ENCODE data around the gene EBF4. TPM values are rescaled to one million over a fixed set of nuclear protein-coding genes. Genes with fewer than 3 reads are reported as not detected.

EBF4 gene
- total and polyA plus RNA-seq, 2 donors (not counting 1 experiment from before 2014, with no cell fraction given), result 0.81 to 5.0 TPM

- Histone ChIP-seq H3K79me2 (ENCODE audit: control insufficient read depth, insufficient read depth, low read length) (no peaks in the 10 kb centered on the region), H3K9ac (ENCODE audit: low read length) (no peak overlapping the region), H3K27ac (ENCODE audit: low read length in 2 of 2) (no peak overlapping the region), H2AFZ (ENCODE audit: insufficient read depth, low read depth, low read length, poor library complexity, severe bottlenecking) (no peak overlapping the region), H3K36me3 (replicated peaks in 1 of 2; ENCODE audit: control extremely low read depth in 1 of 2, control insufficient read depth in 1 of 2, extremely low read depth in 1 of 2, insufficient read depth in 2 of 2, low read length in 1 of 2) (no peaks in the 10 kb centered on the region), H3K4me1 (ENCODE audit: control insufficient read depth in 2 of 2, insufficient read depth in 2 of 2, low read length in 2 of 2) (no peaks in the 10 kb centered on the region), H3K9me3 (ENCODE audit: control extremely low read depth in 1 of 3, control insufficient read depth in 2 of 3, insufficient read depth in 1 of 3, low read length in 2 of 3) (no peaks in the 10 kb centered on the region), H4K20me1 (ENCODE audit: control insufficient read depth, insufficient read depth, low read length, poor library complexity, severe bottlenecking) (no peaks in the 10 kb centered on the region), H3K4me2 (replicated peaks; ENCODE audit: low read depth, low read length, poor library complexity, severe bottlenecking) (no peak overlapping the region), H3K27me3 (replicated peaks in 1 of 4; ENCODE audit: control extremely low read depth in 1 of 4, control insufficient read depth in 3 of 4, insufficient read depth in 4 of 4, low read length in 3 of 4) (peaks cover 0 to 23% (median 2%) of the 10 kb centered on the region in 4 experiments), H3K4me3 (ENCODE audit: control extremely low read depth in 1 of 5, extremely low read depth in 1 of 5, insufficient read depth in 1 of 5, low read depth in 2 of 5, low read length in 4 of 5) (no peak overlapping the region)
- no peak overlapping the region for H3K27ac Mint-ChIP-seq
- TF ChIP-seq EZH2 (IDR thresholded peaks at IDR 0.05; ENCODE audit: borderline replicate concordance, insufficient read depth, low read depth, low read length, poor library complexity, severe bottlenecking), result no peak
- no peak for TF ChIP-seq CTCF (IDR thresholded peaks at IDR 0.05)
- DNase-seq, result no peak
- CTCF ChIA-PET, result interaction anchor here (0.6 kb wide), 1 partner anchor 148 kb away, joined by 3 read pairs; no protein-coding TSS in a partner anchor
- H3K4me1 Mint-ChIP-seq, result no peaks in the 10 kb centered on the region
- POLR2A ChIA-PET, result no interaction called here
- ATAC-seq (ENCODE audit: low read depth), result no peak
- intact Hi-C loops (cut with micrococcal nuclease), result no loop called here
- WGBS (ENCODE audit: insufficient coverage), result 40% methylated on average over 2 of the region's 3 CpGs
- H3K27me3 Mint-ChIP-seq, result peaks cover 21% of the 10 kb centered on the region
- no peak overlapping the region for H3K4me3 Mint-ChIP-seq
- no peaks in the 10 kb centered on the region for H3K9me3 Mint-ChIP-seq (ENCODE audit: insufficient read depth)
Measured at GRCh38 chr20:2672446-2672845, 20.1 kb upstream of the EBF4 start.

DNA sequence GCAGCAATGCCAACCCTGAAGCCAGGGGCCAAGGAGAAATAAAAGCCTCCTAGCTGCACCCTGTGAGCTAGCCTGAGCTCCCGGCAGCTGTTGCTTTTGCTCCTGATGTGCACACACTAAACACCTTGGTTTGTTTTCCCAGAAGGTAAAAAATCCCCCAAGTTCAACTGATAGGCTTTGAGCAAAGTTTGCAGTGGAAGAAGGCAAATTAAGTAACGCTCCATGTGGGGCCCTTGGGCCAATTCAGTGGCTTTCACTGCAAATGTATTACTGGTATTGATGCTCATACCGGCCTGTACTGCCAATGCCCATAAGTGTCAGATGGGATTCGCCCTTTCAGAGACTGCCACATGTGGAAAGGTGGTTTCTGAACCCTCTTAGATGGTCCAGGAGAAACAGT is 19.1 kb upstream of the EBF4 start:
- no peak for TF ChIP-seq CTCF (IDR thresholded peaks at IDR 0.05)
- TF ChIP-seq EZH2 (IDR thresholded peaks at IDR 0.05; ENCODE audit: borderline replicate concordance, insufficient read depth, low read depth, low read length, poor library complexity, severe bottlenecking), result no peak
- no peak overlapping the region for H3K4me3 ChIP-seq (ENCODE audit: control extremely low read depth in 1 of 5, extremely low read depth in 1 of 5, insufficient read depth in 1 of 5, low read depth in 2 of 5, low read length in 4 of 5)
- peaks cover 0 to 21% (median 2%) of the 10 kb centered on the region in 4 experiments for H3K27me3 ChIP-seq (replicated peaks in 1 of 4; ENCODE audit: control extremely low read depth in 1 of 4, control insufficient read depth in 3 of 4, insufficient read depth in 4 of 4, low read length in 3 of 4)
- no peaks in the 10 kb centered on the region for H3K9me3 ChIP-seq (ENCODE audit: control extremely low read depth in 1 of 3, control insufficient read depth in 2 of 3, insufficient read depth in 1 of 3, low read length in 2 of 3)
- no peak overlapping the region for H3K27ac ChIP-seq (ENCODE audit: low read length in 2 of 2)
- Mint-ChIP-seq H3K9me3 (ENCODE audit: insufficient read depth) (no peaks in the 10 kb centered on the region), H3K4me3 (no peak overlapping the region), H3K4me1 (no peaks in the 10 kb centered on the region), H3K27me3 (peaks cover 19% of the 10 kb centered on the region), H3K27ac (no peak overlapping the region)
- H3K4me2 ChIP-seq (replicated peaks; ENCODE audit: low read depth, low read length, poor library complexity, severe bottlenecking), result no peak overlapping the region
- WGBS (ENCODE audit: insufficient coverage), result 83% methylated on average over 3 of the region's 4 CpGs
- no peak overlapping the region for H2AFZ ChIP-seq (ENCODE audit: insufficient read depth, low read depth, low read length, poor library complexity, severe bottlenecking)
- intact Hi-C loops (cut with micrococcal nuclease), result no loop called here
- no peaks in the 10 kb centered on the region for H3K4me1 ChIP-seq (ENCODE audit: control insufficient read depth in 2 of 2, insufficient read depth in 2 of 2, low read length in 2 of 2)
- no peaks in the 10 kb centered on the region for H3K36me3 ChIP-seq (replicated peaks in 1 of 2; ENCODE audit: control extremely low read depth in 1 of 2, control insufficient read depth in 1 of 2, extremely low read depth in 1 of 2, insufficient read depth in 2 of 2, low read length in 1 of 2)
- CTCF ChIA-PET, result interaction anchor here (0.7 to 1.6 kb wide), 4 partner anchors 22 to 667 kb away, joined by 3 to 4 read pairs (median 3); no protein-coding TSS in a partner anchor
- no peak for DNase-seq
- POLR2A ChIA-PET, result interaction anchor here (0.7 kb wide), 1 partner anchor 8 kb away, joined by 5 read pairs; no protein-coding TSS in a partner anchor
- ATAC-seq (ENCODE audit: low read depth), result no peak
- no peak overlapping the region for H3K9ac ChIP-seq (ENCODE audit: low read length)
- no peaks in the 10 kb centered on the region for H4K20me1 ChIP-seq (ENCODE audit: control insufficient read depth, insufficient read depth, low read length, poor library complexity, severe bottlenecking)
- H3K79me2 ChIP-seq (ENCODE audit: control insufficient read depth, insufficient read depth, low read length), result no peaks in the 10 kb centered on the region
